ENCODE measurements around the gene GLT1D1.

DNA sequence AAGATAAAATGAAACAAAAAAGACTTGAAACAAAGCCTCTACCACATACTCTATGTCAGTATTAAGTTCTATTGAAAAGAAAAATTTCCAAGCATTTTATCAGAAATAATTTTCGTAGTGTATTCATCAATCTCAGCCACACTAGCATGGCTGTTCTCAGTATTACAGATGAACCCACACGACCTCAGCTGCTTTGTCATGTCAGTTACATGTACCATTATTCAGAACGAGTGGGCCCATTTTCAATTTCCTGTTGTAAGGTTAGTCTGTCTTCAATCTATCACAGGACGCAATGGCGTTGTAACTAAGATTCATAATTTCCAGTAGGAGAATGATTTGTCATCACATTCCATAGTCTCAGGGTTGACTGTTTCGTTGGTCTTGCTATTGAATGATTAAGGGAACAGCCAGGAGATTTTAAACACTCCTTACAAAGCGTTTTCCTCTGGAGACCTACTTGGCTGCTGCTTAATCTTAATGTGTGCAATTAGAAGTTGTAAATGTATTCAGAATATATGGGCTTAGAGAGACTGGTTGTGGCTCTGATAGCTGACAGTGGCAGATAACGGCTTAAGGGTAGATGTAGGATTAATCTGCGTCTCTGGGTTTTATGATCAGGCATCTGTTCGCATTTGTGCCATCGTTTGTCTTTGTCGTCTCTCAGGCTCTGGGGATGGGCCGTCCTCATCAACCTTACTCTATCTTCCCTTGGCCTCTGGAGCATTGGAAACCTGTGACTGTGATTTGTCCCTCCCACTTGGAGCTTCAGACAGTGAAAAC lies 65.4 kb downstream of the GLT1D1 start:
- TF ChIP-seq, protein P1, sequence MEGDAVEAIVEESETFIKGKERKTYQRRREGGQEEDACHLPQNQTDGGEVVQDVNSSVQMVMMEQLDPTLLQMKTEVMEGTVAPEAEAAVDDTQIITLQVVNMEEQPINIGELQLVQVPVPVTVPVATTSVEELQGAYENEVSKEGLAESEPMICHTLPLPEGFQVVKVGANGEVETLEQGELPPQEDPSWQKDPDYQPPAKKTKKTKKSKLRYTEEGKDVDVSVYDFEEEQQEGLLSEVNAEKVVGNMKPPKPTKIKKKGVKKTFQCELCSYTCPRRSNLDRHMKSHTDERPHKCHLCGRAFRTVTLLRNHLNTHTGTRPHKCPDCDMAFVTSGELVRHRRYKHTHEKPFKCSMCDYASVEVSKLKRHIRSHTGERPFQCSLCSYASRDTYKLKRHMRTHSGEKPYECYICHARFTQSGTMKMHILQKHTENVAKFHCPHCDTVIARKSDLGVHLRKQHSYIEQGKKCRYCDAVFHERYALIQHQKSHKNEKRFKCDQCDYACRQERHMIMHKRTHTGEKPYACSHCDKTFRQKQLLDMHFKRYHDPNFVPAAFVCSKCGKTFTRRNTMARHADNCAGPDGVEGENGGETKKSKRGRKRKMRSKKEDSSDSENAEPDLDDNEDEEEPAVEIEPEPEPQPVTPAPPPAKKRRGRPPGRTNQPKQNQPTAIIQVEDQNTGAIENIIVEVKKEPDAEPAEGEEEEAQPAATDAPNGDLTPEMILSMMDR (conservative IDR thresholded peaks at IDR 0.05 in 1 of 2, IDR thresholded peaks at IDR 0.05 in 1 of 2; ENCODE audit: low read depth in 1 of 2, low read length in 2 of 2): no peak
- TF ChIP-seq EZH2 (IDR thresholded peaks at IDR 0.05; ENCODE audit: low read length, missing control alignments): no peak

Data from fibroblast of lung (primary cell).